EL (cell line): ENCODE results near the gene HIRA.
"Not testable (repeated sequence)": the region's sequence is repeated elsewhere in the genome, so short reads cannot be mapped to it uniquely, and the experiment has no call there.

Experiments used
- DNase-seq: peaks from one replicate; pipeline ENCODE4 v3.0.0-alpha.2; 2016

HIRA gene

DNA sequence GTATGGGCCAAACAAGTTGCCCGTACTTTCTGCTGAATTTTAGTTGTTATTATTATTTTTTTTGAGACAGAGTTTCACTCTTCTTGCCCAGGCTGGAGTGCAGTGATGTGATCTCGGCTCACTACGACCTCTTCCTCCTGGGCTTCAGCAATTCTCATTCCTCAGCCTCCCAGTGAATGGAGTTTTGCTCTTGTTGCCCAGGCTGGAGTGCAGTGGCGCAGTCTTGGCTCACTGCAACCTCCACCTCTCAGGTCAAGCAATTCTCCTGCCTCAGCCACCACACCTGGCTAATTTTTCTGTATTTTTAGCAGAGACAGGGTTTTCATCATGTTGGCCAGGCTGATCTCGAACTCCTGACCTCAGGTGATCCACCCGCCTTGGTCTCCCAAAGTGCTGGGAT, 125.0 kb downstream of the HIRA start:
- not testable (repeated sequence) for DNase-seq

- DNase-seq = no peak
These were observed 127.0 kb downstream of the HIRA start for GRCh38 chr22:19304547-19304946.

GRCh38 chr22:19303785-19304184, 127.7 kb downstream of the HIRA start:
- DNase-seq = no peak

DNA sequence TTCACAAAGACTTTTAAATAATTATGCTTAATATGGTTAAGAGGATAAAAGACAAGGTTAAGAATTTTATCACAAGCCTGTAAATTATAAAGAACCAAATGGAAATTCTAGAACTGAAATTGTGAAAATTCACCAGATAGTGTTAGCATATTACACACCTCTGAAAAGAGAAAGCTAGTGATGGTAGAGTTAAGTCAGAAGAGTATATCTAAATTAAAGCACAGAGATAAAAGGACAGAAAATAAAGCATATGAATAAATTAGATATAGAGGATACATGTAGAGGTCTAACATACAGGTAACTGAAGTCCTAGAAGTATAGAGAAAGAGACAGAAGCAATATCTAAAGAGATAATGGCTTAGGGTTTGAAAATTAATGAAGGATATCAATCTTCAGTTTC, 135.8 kb downstream of the HIRA start:
- no peak for DNase-seq

DNA sequence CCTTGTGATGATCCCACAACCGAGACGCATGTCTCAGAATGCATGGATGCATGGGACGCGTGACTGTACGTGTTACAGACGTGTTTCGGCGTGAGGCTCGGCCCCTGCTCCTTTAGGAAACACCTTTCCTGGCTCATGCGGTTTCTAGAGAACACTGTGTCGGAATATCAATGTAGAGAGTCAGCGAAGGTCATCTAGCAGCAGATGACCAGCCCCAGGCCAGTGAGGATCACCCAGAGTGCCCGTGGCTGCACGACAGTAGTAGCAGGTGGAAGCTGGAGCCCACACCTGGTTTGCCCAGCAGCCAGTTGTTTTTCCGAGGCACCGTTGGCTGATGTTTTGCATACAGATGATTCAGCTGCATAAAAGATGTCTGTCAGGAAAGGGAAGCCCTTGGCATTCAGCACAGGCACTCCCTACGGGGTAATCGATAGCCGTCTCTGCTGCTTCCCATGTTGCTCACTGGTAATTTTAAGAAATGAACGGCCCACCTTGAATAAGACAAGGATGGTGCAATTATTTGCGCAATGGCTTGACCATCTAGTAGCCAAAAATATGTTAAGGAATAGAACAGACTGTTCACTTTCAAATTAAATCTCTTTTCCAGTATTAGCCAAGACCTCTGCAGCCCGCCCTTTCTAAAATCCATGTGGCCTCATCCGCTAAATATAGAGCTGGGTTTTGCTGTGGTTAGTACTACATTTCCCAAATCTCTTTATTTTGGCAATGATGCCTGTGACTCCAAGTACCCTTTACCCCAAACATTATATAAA, 138.9 kb downstream of the HIRA start:
- no peak for DNase-seq

- peak; percentile 73 for DNase-seq
These were observed 139.7 kb downstream of the HIRA start, which contains the start of gene CLTCL1 for GRCh38 chr22:19291580-19292457. Gene CLTCL1 (minus strand): TSS chr22:19291719. CDS start chr22:19291641, 78 bp downstream.

- DNase-seq = peak; percentile 46
These were observed 140.3 kb downstream of the HIRA start for GRCh38 chr22:19291218-19291579.

- peak; percentile 21 for DNase-seq
These were observed 140.9 kb downstream of the HIRA start for GRCh38 chr22:19290400-19291217.

DNA sequence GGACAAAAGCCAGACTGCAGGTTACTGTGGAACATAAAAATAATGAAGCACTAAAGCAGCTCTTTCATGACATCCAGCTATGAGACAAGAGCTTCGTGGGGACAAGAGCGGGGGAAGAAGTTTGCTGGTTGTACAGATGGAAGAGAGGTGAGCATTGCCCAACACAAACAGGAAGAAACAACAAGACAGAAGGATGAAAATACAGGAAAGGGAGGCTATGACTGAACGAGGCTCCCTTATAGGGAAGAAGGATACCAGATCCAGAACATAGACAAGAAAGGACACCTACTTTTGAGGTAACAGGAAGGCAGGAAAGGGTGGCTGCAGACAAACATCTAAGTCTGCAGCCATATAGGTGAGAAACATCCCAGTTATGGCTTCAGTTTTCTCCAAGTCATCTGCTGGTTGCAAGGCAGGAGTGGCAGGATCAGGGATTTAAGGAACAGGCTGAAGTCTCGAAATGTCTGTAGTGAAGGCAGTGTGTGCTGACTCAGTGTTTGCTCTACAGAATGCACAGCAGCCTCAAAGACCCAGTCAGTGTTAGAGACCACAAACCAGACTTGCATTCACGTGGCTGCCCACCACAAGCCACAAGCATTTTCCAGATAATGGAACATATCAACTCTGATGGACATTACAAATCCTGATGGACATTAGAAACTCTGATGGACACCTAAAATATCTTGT, 141.9 kb downstream of the HIRA start:
- DNase-seq = peak; percentile 70

GRCh38 chr22:19287889-19288288, 143.6 kb downstream of the HIRA start:
- peak; percentile 87 for DNase-seq

DNA sequence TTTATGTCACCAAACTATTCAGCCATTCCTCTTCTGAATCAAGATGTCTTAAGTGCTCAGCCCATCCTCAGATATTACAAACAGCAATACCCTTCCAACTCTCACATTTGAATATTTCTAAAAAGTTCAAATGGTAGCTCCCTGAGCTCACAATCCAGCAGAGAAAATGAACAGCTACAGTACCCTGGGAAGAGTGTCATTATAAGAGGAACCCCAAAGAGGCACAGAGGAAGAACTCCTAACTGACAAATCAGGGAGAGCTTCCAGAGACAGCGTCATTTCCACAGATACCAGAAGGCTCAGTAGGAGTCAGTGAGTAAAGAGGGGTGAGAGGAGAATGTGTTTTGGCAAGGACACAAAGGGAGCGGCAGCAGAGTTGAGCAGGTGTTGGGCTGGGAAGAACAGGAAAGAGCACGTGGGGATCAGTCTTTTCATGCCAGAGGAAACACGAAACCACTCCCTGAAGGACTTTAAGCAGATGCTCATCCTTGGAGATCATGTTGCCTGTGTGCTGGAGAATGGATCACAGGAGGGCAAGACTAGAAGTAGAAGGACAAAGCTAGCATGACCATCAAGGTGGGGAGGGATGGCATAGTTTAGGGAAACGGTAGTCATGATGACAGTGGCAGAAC, 144.3 kb downstream of the HIRA start:
- peak; percentile 37 for DNase-seq

- no peak for DNase-seq
These were observed 145.7 kb downstream of the HIRA start for GRCh38 chr22:19285831-19286230.
